Mammary epithelial cell (primary cell): Measurements from ENCODE around the gene TSGA10.
"Not testable (repeated sequence)": the region's sequence is repeated elsewhere in the genome, so short reads cannot be mapped to it uniquely, and the experiment has no call there.

ENCODE experiments used
- CTCF ChIP-seq, 2 donors: IDR thresholded peaks in 1 of 2; conservative IDR thresholded peaks in 1 of 2; 2 replicates each; pipeline ENCODE4 v1.5.1; 2011 to 2012; ENCODE audit warnings: inconsistent platforms in 2 of 2, low read length in 2 of 2, mild to moderate bottlenecking in 2 of 2, control low read depth in 1 of 2, low read depth in 1 of 2; ENCODE audit not compliant: insufficient read depth in 1 of 2; ENCODE audit errors: extremely low read depth in 1 of 2
- EZH2 ChIP-seq: IDR thresholded peaks from 2 replicates; pipeline ENCODE4 v1.6.1; 2012; ENCODE audit warnings: low read length, inconsistent platforms, borderline replicate concordance

GRCh38 chr2:99049187-99049586 is 105.6 kb downstream of the TSGA10 start:
- not testable (repeated sequence) for TF ChIP-seq CTCF (conservative IDR thresholded peaks at IDR 0.05 in 1 of 2, IDR thresholded peaks at IDR 0.05 in 1 of 2; ENCODE audit: extremely low read depth in 1 of 2, insufficient read depth in 1 of 2, low read depth in 1 of 2, low read length in 2 of 2); EZH2
